HepG2 (cell line): ENCODE data around the gene UGP2. TPM values are rescaled to one million over a fixed set of nuclear protein-coding genes. Genes with fewer than 3 reads are reported as not detected.

ENCODE experiments used
- ISL2 ChIP-seq: sonication (generic); formaldehyde crosslinking; IDR thresholded peaks from 2 replicates; pipeline ENCODE4 v1.5.0; 2020; ENCODE audit warnings: missing genetic modification reagents
- MAFG ChIP-seq: sonication (generic); formaldehyde crosslinking; IDR thresholded peaks from 2 replicates; pipeline ENCODE4 v1.5.1; 2020; ENCODE audit warnings: mild to moderate bottlenecking, missing genetic modification reagents
- MXI1 ChIP-seq: IDR thresholded peaks from 3 replicates; pipeline ENCODE4 v1.6.1; 2012; ENCODE audit warnings: low read depth, low read length, inconsistent platforms, borderline replicate concordance
- NFIC ChIP-seq: IDR thresholded peaks from 2 replicates; pipeline ENCODE4 v1.6.1; 2012; ENCODE audit warnings: mild to moderate bottlenecking, low read length, inconsistent platforms
- NFYC ChIP-seq: IDR thresholded peaks from 2 replicates; pipeline ENCODE4 v1.6.1; 2016; ENCODE audit warnings: missing genetic modification reagents, missing compliant biosample characterization
- SAP130 ChIP-seq: IDR thresholded peaks from 2 replicates; pipeline ENCODE4 v1.6.1; 2016; ENCODE audit warnings: low read depth
- SMC3 ChIP-seq: IDR thresholded peaks from 2 replicates; pipeline ENCODE4 v1.6.1; 2011; ENCODE audit warnings: low read length, improper control_type of control experiment
- SRSF1 ChIP-seq: fragments of 200-400 bp; formaldehyde crosslinking; optimal IDR thresholded peaks from 2 replicates; pipeline ENCODE3; 2017; ENCODE audit warnings: mild to moderate bottlenecking, low read depth, low read length, moderate library complexity
- UBTF ChIP-seq: sonication (generic); formaldehyde crosslinking; IDR thresholded peaks from 2 replicates; pipeline ENCODE4 v1.4.0; 2020; ENCODE audit warnings: mild to moderate bottlenecking, missing genetic modification reagents
- ZBTB10 ChIP-seq: sonication (generic); formaldehyde crosslinking; IDR thresholded peaks from 2 replicates; pipeline ENCODE4 v1.4.0; 2020; ENCODE audit warnings: missing genetic modification reagents, borderline replicate concordance
- ZBTB49 ChIP-seq: sonication (generic); formaldehyde crosslinking; IDR thresholded peaks from 2 replicates; pipeline ENCODE4 v1.4.0; 2020; ENCODE audit warnings: missing genetic modification reagents, borderline replicate concordance
- ZHX1 ChIP-seq: sonication (generic); formaldehyde crosslinking; IDR thresholded peaks from 2 replicates; pipeline ENCODE4 v1.8.1; 2022; ENCODE audit warnings: low read depth, mild to moderate bottlenecking, missing genetic modification reagents
- ZNF703 ChIP-seq: sonication (generic); formaldehyde crosslinking; IDR thresholded peaks from 2 replicates; pipeline ENCODE4 v1.5.1; 2020; ENCODE audit warnings: missing genetic modification reagents, mild to moderate bottlenecking, moderate library complexity, borderline replicate concordance
- ZNF75D ChIP-seq: sonication (generic); formaldehyde crosslinking; IDR thresholded peaks from 2 replicates; pipeline ENCODE4 v1.8.1; 2023; ENCODE audit warnings: missing genetic modification reagents, mild to moderate bottlenecking, borderline replicate concordance
- ZNF776 ChIP-seq: sonication (generic); formaldehyde crosslinking; IDR thresholded peaks from 2 replicates; pipeline ENCODE4 v1.4.0; 2020; ENCODE audit warnings: mild to moderate bottlenecking, missing genetic modification reagents
- ZNF788 ChIP-seq: sonication (generic); formaldehyde crosslinking; IDR thresholded peaks from 2 replicates; pipeline ENCODE4 v1.5.0; 2020; ENCODE audit warnings: mild to moderate bottlenecking, missing genetic modification reagents, borderline replicate concordance
- polyA plus RNA-seq, 8 experiments: library from polyadenylated mRNA; depleted of rRNA in 3 of 8; stranded (reverse) in 7 of 8; unstranded in 1 of 8; fragments of >200 nt; fragmentation: Illumina TruSeq in 4 of 8; extraction: Trizol in 4 of 8; gene quantifications; 2 replicates each; pipeline versions ENCODE4 v1.2.1 to v1.2.3, GENCODE V29; 2011 to 2016; ENCODE audit warnings: low read depth in 4 of 8, missing spikeins in 1 of 8, mixed read lengths in 1 of 8; ENCODE audit not compliant: insufficient read depth in 1 of 8
- total RNA-seq, 5 experiments: library from RNA; depleted of rRNA; stranded (reverse); fragments of >200 nt; fragmentation: Illumina TruSeq; extraction: Trizol; gene quantifications; 2 replicates each; pipeline ENCODE4 v1.2.3, GENCODE V29; 2016; ENCODE audit warnings: low read depth in 1 of 5

UGP2 gene
- total and polyA plus RNA-seq, 2 of the 13 experiments (the other 11 are each of a cell fraction or from before 2014, with no cell fraction given) = 96.0 to 134 TPM

GRCh38 chr2:63819765-63820717 is 21.7 kb upstream of the UGP2 start (continued):
- TF ChIP-seq ZHX1 (CRISPR knock-in tag) (peak; percentile 55; the same call in 1 of the 2 replicates), SMC3 (0 out of 2 replicates have a peak, but pooled peaks have one; percentile 31), ZBTB10 (CRISPR knock-in tag) (0 out of 2 replicates have a peak, but pooled peaks have one; percentile 54), ZBTB49 (CRISPR knock-in tag) (no peak), ZNF75D (CRISPR knock-in tag) (no peak), ZNF788 (peak; percentile 61; the same call in 1 of the 2 replicates), NFIC (peak; percentile 82), ZNF703 (CRISPR knock-in tag) (no peak), MXI1 (peak; percentile 96; the same call in 2 of the 3 replicates), MAFG (CRISPR knock-in tag) (no peak), SAP130 (CRISPR knock-in tag) (peak; percentile 97), UBTF (no peak), ISL2 (CRISPR knock-in tag) (peak; percentile 93), NFYC (0 out of 2 replicates have a peak, but pooled peaks have one; percentile 31), ZNF776 (CRISPR knock-in tag) (no peak), SRSF1 (no peak)
